Muscle layer of duodenum (tissue), 2 donors: ENCODE results near the gene SYCP2.

Source experiments
- H3K27ac ChIP-seq: one replicate; pipeline ENCODE4 v1.7.0; 2013; ENCODE audit warnings: mild to moderate bottlenecking, low read length
- H3K27me3 ChIP-seq: one replicate; pipeline ENCODE4 v1.7.0; 2013; ENCODE audit warnings: low read depth, mild to moderate bottlenecking, control low read depth, low read length
- H3K36me3 ChIP-seq, 2 donors: one replicate each; pipeline ENCODE4 v1.7.0; 2013; ENCODE audit warnings: low read length in 2 of 2, control low read depth in 1 of 2, mild to moderate bottlenecking in 1 of 2; ENCODE audit not compliant: insufficient read depth in 2 of 2, control insufficient read depth in 1 of 2
- H3K4me1 ChIP-seq, 2 donors: one replicate each; pipeline ENCODE4 v1.7.0; 2013; ENCODE audit warnings: low read length in 2 of 2, mild to moderate bottlenecking in 2 of 2, control low read depth in 1 of 2, moderate library complexity in 1 of 2; ENCODE audit not compliant: insufficient read depth in 2 of 2, control insufficient read depth in 1 of 2
- H3K4me3 ChIP-seq, 2 donors: one replicate each; pipeline ENCODE4 v1.7.0; 2013; ENCODE audit warnings: low read length in 2 of 2, low read depth in 1 of 2, mild to moderate bottlenecking in 1 of 2
- H3K9me3 ChIP-seq, 2 donors: one replicate each; pipeline ENCODE4 v1.7.0; 2013; ENCODE audit warnings: low read length in 2 of 2, control low read depth in 1 of 2, mild to moderate bottlenecking in 1 of 2; ENCODE audit not compliant: control insufficient read depth in 1 of 2
- donor health status: healthy.

The SYCP2 gene

GRCh38 chr20:59932616-59933295 is 681 bp downstream of the SYCP2 start:
- H3K27me3 ChIP-seq, result no peaks in the 10 kb centered on the region
- H3K27ac ChIP-seq, result no peak overlapping the region
- peaks cover 7 to 11% of the 10 kb centered on the region in 2 donors for H3K4me1 ChIP-seq
- no peaks in the 10 kb centered on the region for H3K36me3 ChIP-seq
- H3K4me3 ChIP-seq, result peak overlapping the region in 1 of 2 donors; percentile 86
- H3K9me3 ChIP-seq, result no peaks in the 10 kb centered on the region

DNA sequence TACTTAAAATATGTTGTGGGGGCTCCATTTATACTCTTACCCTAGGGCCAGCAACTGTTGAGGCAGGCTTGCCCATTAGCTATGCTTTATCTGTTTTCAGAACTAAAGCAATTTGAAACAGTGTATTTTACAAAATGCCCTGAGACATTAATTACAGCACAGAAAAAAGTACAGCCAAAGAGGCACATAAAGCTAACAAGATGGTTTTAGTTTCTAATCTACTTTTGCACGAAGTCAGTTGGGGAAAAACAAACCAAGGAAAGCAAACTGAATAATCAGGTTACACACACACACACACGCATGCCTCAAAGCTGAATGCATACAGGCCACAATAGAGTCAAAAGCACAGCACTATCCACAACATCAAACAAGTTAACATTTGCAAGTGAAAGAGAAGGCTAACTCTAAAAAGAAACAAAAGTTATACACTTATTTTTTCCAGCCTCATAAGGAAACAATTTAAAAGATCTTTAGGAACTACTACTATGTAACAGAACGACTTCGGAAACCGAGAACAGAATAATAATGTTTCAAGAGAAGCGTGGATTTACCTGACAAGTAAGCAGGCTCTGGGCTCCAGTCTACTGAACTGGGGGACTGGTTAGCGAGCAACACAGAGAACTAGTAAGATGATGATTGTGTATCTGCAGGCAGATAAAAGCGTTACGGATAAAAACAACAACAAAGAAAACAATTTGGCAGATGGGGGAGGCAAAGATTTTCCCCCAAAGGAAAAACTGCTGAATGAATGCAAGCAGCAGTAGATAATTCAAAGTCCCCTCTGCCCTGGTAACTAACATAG is 1.7 kb downstream of the SYCP2 start:
- no peak overlapping the region for H3K4me3 ChIP-seq
- no peaks in the 10 kb centered on the region for H3K9me3 ChIP-seq
- H3K27me3 ChIP-seq, result no peaks in the 10 kb centered on the region
- H3K36me3 ChIP-seq, result no peaks in the 10 kb centered on the region
- H3K27ac ChIP-seq, result no peak overlapping the region
- H3K4me1 ChIP-seq, result peaks cover 0 to 7% of the 10 kb centered on the region in 2 donors

DNA sequence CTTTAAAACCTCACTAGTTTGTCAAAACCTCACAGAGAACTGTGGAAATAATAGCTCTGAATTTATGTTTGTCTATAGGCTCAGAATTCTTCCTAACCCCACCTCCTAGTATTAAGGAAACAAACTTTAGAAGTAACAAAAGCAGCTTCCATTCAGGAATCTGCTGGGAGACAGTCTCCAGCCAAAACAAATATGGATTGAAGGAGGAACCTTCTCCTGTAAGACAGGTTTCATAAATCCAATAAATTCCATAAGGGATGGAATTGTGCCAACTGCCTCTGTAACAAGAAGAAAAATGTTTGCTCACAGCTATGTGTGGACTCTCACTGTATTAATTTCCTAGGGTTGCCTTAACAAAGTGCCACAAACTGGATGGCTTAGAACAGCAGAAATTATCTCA is 7.5 kb downstream of the SYCP2 start:
- H3K9me3 ChIP-seq, result no peaks in the 10 kb centered on the region
- no peak overlapping the region for H3K27ac ChIP-seq
- H3K36me3 ChIP-seq, result no peaks in the 10 kb centered on the region
- H3K27me3 ChIP-seq, result no peaks in the 10 kb centered on the region
- H3K4me3 ChIP-seq, result no peak overlapping the region
- no peaks in the 10 kb centered on the region for H3K4me1 ChIP-seq

- Histone ChIP-seq H3K27ac (no peak overlapping the region), H3K9me3 (no peaks in the 10 kb centered on the region)
These were observed 8.1 kb downstream of the SYCP2 start for GRCh38 chr20:59925359-59925758.

GRCh38 chr20:59923514-59923913 is 9.9 kb downstream of the SYCP2 start:
- no peaks in the 10 kb centered on the region for H3K36me3 ChIP-seq
- H3K4me3 ChIP-seq, result no peak overlapping the region
- no peaks in the 10 kb centered on the region for H3K27me3 ChIP-seq
- no peak overlapping the region for H3K27ac ChIP-seq
- H3K9me3 ChIP-seq, result no peaks in the 10 kb centered on the region
- no peaks in the 10 kb centered on the region for H3K4me1 ChIP-seq

More at GRCh38 chr20:59925359-59925758, 8.1 kb downstream of the SYCP2 start:
- Histone ChIP-seq H3K4me3 (no peak overlapping the region), H3K36me3 (no peaks in the 10 kb centered on the region), H3K27me3 (no peaks in the 10 kb centered on the region), H3K4me1 (no peaks in the 10 kb centered on the region)

DNA sequence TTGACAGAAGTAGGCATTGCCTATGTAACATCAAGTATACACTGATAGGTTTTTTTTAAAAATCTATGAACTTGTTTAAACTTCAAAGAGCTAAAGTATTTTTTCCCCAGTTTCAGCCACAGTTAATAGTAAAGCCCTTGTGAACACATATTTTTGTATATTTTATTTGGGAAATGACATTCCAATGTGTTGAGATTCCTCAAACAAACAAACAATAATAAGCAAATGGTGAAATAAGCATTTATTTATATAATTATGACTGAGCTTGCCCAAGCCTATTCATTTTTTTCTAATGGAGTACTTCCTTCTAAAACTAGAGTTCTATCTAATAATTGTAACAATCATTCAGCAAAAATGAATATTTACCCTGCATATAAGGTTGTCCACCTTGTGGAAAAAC is 12.5 kb downstream of the SYCP2 start:
- Histone ChIP-seq H3K27ac (no peak overlapping the region), H3K4me3 (no peak overlapping the region), H3K4me1 (no peaks in the 10 kb centered on the region), H3K36me3 (no peaks in the 10 kb centered on the region), H3K9me3 (no peaks in the 10 kb centered on the region), H3K27me3 (no peaks in the 10 kb centered on the region)

DNA sequence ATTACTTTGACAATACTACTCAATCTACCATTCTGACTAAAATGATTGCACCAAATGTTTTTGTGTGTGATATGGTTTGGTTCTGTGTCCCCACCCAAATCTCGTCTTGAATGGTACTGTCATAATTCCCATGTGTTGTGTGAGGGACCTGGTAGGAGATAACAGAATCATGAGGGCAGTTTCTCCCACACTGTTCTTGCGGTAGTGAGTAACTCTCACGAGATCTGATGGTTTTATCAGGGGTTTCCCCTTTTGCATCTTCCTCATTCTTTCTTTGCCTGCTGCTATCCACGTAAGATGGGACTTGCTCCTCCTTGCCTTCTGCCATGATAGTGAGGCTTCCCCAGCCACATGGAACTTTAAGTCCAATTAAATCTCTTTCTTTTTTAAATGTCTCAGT is 20.8 kb downstream of the SYCP2 start:
- Histone ChIP-seq H3K27me3 (no peaks in the 10 kb centered on the region), H3K4me3 (no peak overlapping the region), H3K4me1 (no peaks in the 10 kb centered on the region), H3K27ac (no peak overlapping the region), H3K36me3 (no peaks in the 10 kb centered on the region), H3K9me3 (no peaks in the 10 kb centered on the region)

- no peaks in the 10 kb centered on the region for H3K9me3 ChIP-seq
- H3K36me3 ChIP-seq, result no peaks in the 10 kb centered on the region
- H3K4me3 ChIP-seq, result no peak overlapping the region
- no peak overlapping the region for H3K27ac ChIP-seq
- no peaks in the 10 kb centered on the region for H3K4me1 ChIP-seq
- H3K27me3 ChIP-seq, result no peaks in the 10 kb centered on the region
These were observed 22.4 kb downstream of the SYCP2 start for GRCh38 chr20:59911041-59911440.

GRCh38 chr20:59908855-59909254 is 24.6 kb downstream of the SYCP2 start:
- H3K9me3 ChIP-seq, result no peaks in the 10 kb centered on the region
- no peaks in the 10 kb centered on the region for H3K27me3 ChIP-seq

DNA sequence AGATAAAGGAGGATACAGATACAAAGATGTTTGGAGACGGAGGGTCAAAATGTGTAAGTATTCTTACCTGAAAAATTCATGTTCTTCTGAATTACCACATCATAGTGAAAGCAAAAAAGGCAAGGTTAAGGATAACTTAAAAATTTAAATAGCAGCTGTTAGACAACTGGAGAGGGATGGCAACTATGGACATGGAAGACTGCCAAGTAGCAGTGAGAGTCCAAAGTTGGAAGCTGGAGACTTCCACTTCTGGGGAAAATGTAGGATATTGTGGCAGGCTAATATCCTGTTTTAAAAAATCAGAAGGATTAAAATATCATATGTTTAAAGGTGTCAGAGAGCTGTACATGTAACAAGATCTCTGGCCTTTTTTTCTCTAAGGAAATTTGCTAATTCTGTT is 29.8 kb downstream of the SYCP2 start:
- Histone ChIP-seq H3K27me3 (no peaks in the 10 kb centered on the region), H3K4me3 (no peak overlapping the region)

More at GRCh38 chr20:59908855-59909254, 24.6 kb downstream of the SYCP2 start:
- no peak overlapping the region for H3K4me3 ChIP-seq
- no peak overlapping the region for H3K27ac ChIP-seq
- no peaks in the 10 kb centered on the region for H3K36me3 ChIP-seq
- H3K4me1 ChIP-seq, result no peaks in the 10 kb centered on the region

DNA sequence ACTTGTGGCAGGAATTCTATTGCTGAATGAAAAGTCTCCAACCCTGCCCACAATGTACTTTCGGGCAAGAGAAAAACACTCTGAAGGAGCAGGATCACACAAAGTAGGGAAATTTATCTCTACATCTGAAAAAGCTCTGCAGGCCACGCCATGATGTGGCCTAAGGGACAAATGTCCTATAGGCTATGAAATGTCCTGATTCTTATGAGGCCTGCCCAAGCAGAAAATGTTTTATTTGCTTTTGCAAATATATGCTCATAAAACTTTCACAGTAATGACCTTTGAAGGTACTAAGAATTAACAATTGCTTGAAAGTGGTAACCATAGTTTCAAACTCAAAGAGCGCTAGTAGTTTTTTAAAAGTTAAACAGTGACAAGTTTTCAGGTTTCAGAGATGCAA is 31.0 kb downstream of the SYCP2 start:
- Histone ChIP-seq H3K27me3 (no peaks in the 10 kb centered on the region), H3K9me3 (no peaks in the 10 kb centered on the region), H3K27ac (no peak overlapping the region), H3K4me1 (no peaks in the 10 kb centered on the region), H3K4me3 (no peak overlapping the region), H3K36me3 (no peaks in the 10 kb centered on the region)

More for the DNA sequence above, 29.8 kb downstream of the SYCP2 start:
- Histone ChIP-seq H3K36me3 (no peaks in the 10 kb centered on the region), H3K9me3 (no peaks in the 10 kb centered on the region), H3K27ac (no peak overlapping the region), H3K4me1 (no peaks in the 10 kb centered on the region)
